ENCODE results near the gene PIP5K1B. TPM values are rescaled to one million over a fixed set of nuclear protein-coding genes. Genes with fewer than 3 reads are reported as not detected.
A peak's percentile ranks its signal among the peaks of the same experiment; 100 is the strongest.

PIP5K1B gene
- total and polyA plus RNA-seq, 10 of the 15 experiments (the other 5 are each of a cell fraction or from before 2014, with no cell fraction given) = 6.8 to 16.3 (median 10.6) TPM

GRCh38 chr9:69035438-69036308 lies 330.6 kb downstream of the PIP5K1B start, which contains the start of gene FXN (continued):
- TF ChIP-seq, protein P1, sequence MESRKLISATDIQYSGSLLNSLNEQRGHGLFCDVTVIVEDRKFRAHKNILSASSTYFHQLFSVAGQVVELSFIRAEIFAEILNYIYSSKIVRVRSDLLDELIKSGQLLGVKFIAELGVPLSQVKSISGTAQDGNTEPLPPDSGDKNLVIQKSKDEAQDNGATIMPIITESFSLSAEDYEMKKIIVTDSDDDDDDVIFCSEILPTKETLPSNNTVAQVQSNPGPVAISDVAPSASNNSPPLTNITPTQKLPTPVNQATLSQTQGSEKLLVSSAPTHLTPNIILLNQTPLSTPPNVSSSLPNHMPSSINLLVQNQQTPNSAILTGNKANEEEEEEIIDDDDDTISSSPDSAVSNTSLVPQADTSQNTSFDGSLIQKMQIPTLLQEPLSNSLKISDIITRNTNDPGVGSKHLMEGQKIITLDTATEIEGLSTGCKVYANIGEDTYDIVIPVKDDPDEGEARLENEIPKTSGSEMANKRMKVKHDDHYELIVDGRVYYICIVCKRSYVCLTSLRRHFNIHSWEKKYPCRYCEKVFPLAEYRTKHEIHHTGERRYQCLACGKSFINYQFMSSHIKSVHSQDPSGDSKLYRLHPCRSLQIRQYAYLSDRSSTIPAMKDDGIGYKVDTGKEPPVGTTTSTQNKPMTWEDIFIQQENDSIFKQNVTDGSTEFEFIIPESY (IDR thresholded peaks at IDR 0.05) = no peak
- no peak for TF ChIP-seq SUPT20H (IDR thresholded peaks at IDR 0.05; ENCODE audit: borderline replicate concordance, control insufficient read depth, low read depth, low read length)
- TF ChIP-seq TCF7 (IDR thresholded peaks at IDR 0.05; ENCODE audit: borderline replicate concordance) = no peak
- peak; percentile 26 for TF ChIP-seq MEF2B (IDR thresholded peaks at IDR 0.05; ENCODE audit: partially characterized antibody, poor library complexity, severe bottlenecking)
- no peak for TF ChIP-seq TARDBP (IDR thresholded peaks at IDR 0.05; ENCODE audit: borderline replicate concordance)
- TF ChIP-seq, protein P2, sequence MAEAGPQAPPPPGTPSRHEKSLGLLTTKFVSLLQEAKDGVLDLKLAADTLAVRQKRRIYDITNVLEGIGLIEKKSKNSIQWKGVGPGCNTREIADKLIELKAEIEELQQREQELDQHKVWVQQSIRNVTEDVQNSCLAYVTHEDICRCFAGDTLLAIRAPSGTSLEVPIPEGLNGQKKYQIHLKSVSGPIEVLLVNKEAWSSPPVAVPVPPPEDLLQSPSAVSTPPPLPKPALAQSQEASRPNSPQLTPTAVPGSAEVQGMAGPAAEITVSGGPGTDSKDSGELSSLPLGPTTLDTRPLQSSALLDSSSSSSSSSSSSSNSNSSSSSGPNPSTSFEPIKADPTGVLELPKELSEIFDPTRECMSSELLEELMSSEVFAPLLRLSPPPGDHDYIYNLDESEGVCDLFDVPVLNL (IDR thresholded peaks at IDR 0.05; ENCODE audit: low read depth, low read length) = no peak
- TF ChIP-seq ESRRA (IDR thresholded peaks at IDR 0.05; ENCODE audit: low read length) = peak; percentile 88; the same call in 1 of the 2 replicates
- TF ChIP-seq STAT1 (conservative IDR thresholded peaks at IDR 0.05) = peak; percentile 23; the same call in 1 of the 2 replicates
- no peak for TF ChIP-seq IKZF2 (IDR thresholded peaks at IDR 0.05)
- no peak for TF ChIP-seq IRF4 (IDR thresholded peaks at IDR 0.05; ENCODE audit: low read depth, low read length)
- TF ChIP-seq, protein P3, sequence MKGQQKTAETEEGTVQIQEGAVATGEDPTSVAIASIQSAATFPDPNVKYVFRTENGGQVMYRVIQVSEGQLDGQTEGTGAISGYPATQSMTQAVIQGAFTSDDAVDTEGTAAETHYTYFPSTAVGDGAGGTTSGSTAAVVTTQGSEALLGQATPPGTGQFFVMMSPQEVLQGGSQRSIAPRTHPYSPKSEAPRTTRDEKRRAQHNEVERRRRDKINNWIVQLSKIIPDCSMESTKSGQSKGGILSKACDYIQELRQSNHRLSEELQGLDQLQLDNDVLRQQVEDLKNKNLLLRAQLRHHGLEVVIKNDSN (IDR thresholded peaks at IDR 0.05; ENCODE audit: borderline replicate concordance, extremely low read length, insufficient read depth, low read depth, low read length) = no peak
- TF ChIP-seq ZBTB4 (CRISPR knock-in tag; IDR thresholded peaks at IDR 0.05) = no peak
- no peak for TF ChIP-seq SUZ12 (IDR thresholded peaks at IDR 0.05; ENCODE audit: unreplicated experiment)
- no peak for TF ChIP-seq NBN (IDR thresholded peaks at IDR 0.05)
- TF ChIP-seq, protein P4, sequence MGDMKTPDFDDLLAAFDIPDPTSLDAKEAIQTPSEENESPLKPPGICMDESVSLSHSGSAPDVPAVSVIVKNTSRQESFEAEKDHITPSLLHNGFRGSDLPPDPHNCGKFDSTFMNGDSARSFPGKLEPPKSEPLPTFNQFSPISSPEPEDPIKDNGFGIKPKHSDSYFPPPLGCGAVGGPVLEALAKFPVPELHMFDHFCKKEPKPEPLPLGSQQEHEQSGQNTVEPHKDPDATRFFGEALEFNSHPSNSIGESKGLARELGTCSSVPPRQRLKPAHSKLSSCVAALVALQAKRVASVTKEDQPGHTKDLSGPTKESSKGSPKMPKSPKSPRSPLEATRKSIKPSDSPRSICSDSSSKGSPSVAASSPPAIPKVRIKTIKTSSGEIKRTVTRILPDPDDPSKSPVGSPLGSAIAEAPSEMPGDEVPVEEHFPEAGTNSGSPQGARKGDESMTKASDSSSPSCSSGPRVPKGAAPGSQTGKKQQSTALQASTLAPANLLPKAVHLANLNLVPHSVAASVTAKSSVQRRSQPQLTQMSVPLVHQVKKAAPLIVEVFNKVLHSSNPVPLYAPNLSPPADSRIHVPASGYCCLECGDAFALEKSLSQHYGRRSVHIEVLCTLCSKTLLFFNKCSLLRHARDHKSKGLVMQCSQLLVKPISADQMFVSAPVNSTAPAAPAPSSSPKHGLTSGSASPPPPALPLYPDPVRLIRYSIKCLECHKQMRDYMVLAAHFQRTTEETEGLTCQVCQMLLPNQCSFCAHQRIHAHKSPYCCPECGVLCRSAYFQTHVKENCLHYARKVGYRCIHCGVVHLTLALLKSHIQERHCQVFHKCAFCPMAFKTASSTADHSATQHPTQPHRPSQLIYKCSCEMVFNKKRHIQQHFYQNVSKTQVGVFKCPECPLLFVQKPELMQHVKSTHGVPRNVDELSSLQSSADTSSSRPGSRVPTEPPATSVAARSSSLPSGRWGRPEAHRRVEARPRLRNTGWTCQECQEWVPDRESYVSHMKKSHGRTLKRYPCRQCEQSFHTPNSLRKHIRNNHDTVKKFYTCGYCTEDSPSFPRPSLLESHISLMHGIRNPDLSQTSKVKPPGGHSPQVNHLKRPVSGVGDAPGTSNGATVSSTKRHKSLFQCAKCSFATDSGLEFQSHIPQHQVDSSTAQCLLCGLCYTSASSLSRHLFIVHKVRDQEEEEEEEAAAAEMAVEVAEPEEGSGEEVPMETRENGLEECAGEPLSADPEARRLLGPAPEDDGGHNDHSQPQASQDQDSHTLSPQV (IDR thresholded peaks at IDR 0.05) = peak; percentile 68
- TF ChIP-seq POU2F2 (IDR thresholded peaks at IDR 0.05; ENCODE audit: borderline replicate concordance, low read depth, low read length) = peak; percentile 83; the same call in 2 of the 3 replicates
- peak; percentile 81; the same call in 1 of the 2 replicates for TF ChIP-seq BACH1 (IDR thresholded peaks at IDR 0.05; ENCODE audit: borderline replicate concordance)
